Posterior cingulate gyrus (tissue), 11 donors: ENCODE results near the gene SYT1.
A peak's percentile ranks its signal among the peaks of the same experiment; 100 is the strongest.

Source experiments
- DNase-seq, 10 donors: peaks; one replicate each; pipeline versions ENCODE4 v3.0.0 to v3.0.0-alpha.2; 2020 to 2021; ENCODE audit warnings: mixed read lengths in 3 of 10
- intact Hi-C: fragments of 100-400 bp; cut with DNase I; formaldehyde crosslinking; loops from one replicate; pipeline ENCODE4 v1.15.1; 2023

SYT1 gene

GRCh38 chr12:79370021-79370420 lies 505.4 kb downstream of the SYT1 start:
- intact Hi-C loops: no loop called here
- no peak for DNase-seq

- intact Hi-C loops: no loop called here
- DNase-seq: no peak
These were observed 506.7 kb downstream of the SYT1 start for GRCh38 chr12:79371226-79371625.

DNA sequence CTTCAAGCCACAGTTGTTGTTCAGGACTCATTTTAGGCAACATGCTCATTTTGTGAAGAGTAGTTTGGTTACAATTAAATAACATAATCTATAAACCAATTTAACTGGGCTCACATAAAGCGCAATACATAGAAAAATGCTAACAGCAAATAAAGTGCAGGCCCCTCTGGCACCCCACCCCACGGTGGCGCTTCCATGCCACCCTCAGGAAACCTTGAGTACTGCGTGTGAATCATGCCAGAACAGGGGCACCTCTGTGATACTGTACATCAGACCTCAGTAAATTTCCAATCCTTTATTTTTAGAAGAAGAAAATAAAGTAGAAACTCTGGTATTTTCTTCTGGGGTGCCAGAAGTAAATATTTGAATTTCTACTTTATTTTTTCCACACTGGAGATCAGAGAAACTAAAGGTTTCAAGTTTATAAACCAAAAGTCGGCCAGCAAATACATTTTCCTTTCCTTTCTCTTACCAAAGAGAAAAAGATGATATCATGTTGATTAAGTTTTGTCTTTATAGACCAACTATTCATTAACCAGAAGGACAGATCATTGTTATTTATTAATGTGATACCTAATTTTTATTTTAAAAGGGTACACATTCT lies 509.4 kb downstream of the SYT1 start:
- intact Hi-C loops: no loop called here
- DNase-seq: peak in 6 of 10 donors; percentile 29 to 86 (median 57)

DNA sequence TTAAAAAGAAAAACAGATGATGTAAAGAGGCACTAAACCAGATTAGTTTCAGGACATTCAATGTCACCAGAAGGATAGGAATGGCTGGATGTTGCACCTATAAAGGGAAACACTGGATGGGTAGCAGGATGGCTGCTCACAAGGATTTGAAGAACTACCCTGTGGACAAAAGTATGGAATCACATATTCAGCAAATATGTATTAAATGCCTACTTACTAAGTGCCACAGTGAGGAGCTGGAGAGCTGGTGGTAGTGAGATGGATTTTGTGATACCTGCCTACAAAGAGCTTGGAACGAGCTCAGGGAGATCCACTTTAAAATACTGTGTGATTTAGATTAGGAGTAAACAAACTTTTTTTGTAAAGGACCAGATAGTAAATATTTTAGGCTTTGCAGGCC lies 510.0 kb downstream of the SYT1 start:
- no peak for DNase-seq

GRCh38 chr12:79375050-79375449 lies 510.5 kb downstream of the SYT1 start:
- intact Hi-C loops: no loop called here
- no peak for DNase-seq

More for the DNA sequence above, 510.0 kb downstream of the SYT1 start:
- intact Hi-C loops: no loop called here

DNA sequence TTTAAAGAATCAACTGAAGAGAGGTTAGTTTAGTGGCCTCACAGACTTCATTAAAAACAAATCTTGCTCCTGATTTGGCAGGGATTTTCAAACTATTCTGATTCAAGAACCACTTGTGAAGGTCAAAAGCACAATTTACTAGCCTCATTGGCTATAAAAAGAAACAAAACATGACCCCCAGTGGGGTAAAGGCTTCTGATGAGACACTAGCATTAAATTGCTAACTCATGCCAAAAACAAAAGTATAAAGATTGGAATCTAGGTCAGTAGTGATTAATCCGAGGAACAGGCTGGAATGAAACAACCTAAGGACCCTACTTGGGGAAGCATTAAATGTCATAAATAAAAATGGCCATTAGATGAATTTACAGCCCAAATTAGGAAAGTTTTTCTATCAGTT lies 513.9 kb downstream of the SYT1 start:
- no peak for DNase-seq
- intact Hi-C loops: no loop called here

DNA sequence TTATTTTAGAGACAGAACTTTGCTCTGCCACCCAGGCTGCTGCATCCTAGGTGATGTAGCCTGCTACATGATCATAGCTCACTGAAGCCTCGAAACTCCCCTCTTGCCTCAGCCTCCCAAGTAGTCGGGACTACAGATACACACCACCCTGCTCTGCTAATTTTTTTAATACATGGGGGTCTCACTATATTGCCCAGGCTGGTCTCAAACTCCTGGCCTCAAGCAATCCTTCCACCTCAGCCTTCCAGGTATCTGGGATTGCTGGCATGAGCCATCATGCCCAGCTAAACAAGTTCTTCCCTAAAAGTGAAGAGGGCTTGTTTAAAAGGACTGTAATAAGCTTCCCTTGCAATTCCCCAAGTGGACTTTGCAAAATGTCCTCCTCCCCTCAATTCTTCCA lies 515.8 kb downstream of the SYT1 start:
- intact Hi-C loops: no loop called here
- DNase-seq: peak in 1 of 10 donors; percentile 40

GRCh38 chr12:79381248-79382208 lies 517.0 kb downstream of the SYT1 start:
- intact Hi-C loops: no loop called here
- DNase-seq: no peak

DNA sequence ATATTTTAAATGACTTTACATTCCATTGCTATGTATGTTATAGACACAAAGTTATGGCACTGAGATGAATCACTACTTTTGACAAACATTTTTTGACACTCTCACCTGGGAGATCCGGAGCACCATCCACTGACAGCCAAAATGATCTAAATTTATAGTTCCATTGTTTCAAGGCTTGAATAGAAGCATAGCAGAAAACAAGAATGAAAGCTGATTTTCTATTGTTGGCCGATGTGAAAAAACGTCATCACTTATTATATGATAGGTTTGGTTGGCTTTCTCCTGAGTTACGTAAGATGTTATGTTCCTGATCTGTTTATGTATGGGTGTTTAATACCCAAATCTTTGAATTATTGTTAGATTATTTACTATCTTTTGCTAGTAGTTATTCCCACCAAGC lies 520.0 kb downstream of the SYT1 start:
- intact Hi-C loops: no loop called here
- no peak for DNase-seq

DNA sequence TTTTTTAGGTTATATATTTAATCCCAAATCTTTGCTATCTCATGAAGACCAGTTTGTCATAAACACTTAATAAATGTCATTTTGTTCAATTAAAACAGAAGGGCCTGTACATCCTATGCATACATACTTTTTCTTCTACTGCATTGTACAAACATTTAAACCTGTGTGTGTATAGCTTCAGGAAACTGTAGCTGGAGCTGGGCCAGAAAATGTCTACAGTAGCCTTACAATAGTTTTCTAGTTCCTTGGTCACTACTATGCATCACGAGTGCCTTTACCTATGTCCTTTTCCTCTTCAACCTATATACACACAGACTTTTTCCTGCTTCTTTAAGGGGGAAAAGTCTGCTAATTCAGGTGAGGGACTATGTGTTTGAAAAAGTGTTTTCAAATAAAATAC lies 523.4 kb downstream of the SYT1 start:
- no peak for DNase-seq
- intact Hi-C loops: no loop called here

DNA sequence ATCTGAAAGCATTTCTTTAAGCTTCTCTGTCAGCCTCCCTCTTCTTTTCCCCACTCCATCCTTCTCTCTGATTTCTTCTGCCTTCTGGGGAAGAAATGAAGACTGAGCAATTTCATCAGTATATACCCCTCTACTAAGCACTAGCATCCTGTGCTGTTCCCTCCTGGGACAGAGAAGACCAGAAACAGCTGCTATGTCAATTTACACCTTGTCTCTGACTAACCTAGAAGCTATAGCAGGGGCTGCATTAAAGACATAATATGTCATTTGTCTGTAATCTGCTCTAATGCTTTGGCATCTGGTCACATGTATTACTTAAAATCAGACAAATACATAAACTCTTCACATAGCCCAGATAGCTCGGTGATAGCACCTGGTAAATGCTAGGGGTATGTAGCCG lies 529.3 kb downstream of the SYT1 start:
- no peak for DNase-seq
- intact Hi-C loops: no loop called here

- DNase-seq: no peak
- intact Hi-C loops: no loop called here
These were observed 533.0 kb downstream of the SYT1 start for GRCh38 chr12:79397609-79398008.

- intact Hi-C loops: no loop called here
- DNase-seq: no peak
These were observed 535.9 kb downstream of the SYT1 start for GRCh38 chr12:79400481-79400880.

DNA sequence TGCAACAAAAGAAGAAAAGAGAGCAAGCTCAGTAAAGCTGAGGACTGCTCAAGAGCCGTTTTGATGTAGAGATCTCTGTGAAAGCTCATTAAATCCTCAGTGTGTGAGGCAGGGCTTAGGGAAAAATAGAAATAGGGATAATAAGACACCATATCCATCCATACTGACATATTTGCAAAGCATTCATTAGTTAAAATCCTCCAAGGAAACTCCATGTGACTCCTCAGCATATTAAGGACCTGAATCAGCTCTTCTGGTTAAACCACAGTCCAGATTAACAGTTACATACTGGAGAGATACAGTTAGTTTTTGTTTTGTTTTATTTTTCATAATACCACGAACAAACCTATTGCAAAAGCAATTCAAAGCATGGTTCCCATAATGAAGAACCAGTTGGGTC lies 538.0 kb downstream of the SYT1 start:
- DNase-seq: no peak
- intact Hi-C loops: no loop called here

GRCh38 chr12:79406993-79407392 lies 542.4 kb downstream of the SYT1 start:
- DNase-seq: no peak
- intact Hi-C loops: no loop called here

GRCh38 chr12:79407671-79408622 lies 543.4 kb downstream of the SYT1 start:
- peak in 3 of 10 donors; percentile 13 to 19 (median 17) for DNase-seq
- intact Hi-C loops: no loop called here

DNA sequence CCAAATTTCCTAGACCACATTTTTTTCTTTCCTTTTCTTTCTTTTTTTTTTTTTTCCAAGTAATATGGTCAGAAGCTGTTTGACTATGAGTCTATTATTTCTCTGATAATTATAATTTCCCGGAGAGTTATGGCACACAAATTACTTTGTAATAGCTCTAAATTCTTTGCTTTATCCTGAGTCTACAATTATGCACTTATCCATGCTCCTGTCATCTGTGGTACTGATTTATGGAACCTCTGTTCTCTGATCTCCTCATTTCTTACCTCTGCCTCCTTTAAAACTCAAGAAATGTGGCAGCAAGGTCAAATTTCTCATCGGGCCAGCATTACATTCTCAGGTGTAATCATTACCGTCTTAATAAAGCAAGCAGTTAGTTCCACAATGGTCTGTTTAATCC lies 544.1 kb downstream of the SYT1 start:
- DNase-seq: no peak
- intact Hi-C loops: no loop called here

DNA sequence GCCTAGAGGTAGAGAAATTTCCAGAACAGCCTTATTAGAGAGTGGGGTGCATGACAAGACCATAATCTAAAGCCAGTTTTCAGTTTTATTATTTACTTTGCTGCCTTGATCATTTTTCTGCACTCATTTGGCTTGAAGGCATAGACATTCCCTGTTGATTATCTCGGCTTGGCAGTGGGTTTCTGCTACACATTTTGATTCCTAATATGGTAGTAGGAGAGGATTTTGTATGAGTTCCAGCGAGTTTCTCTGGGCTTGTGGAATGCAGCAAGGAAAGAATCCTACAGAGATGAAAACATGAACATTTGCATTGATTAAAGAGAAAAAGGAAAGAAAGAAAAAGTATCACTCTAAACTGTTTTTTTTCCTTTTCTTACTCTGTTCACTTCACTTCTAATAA lies 545.0 kb downstream of the SYT1 start:
- DNase-seq: no peak

GRCh38 chr12:79411791-79412190 lies 547.2 kb downstream of the SYT1 start:
- DNase-seq: no peak
- intact Hi-C loops: no loop called here

More for the DNA sequence above, 545.0 kb downstream of the SYT1 start:
- intact Hi-C loops: no loop called here

DNA sequence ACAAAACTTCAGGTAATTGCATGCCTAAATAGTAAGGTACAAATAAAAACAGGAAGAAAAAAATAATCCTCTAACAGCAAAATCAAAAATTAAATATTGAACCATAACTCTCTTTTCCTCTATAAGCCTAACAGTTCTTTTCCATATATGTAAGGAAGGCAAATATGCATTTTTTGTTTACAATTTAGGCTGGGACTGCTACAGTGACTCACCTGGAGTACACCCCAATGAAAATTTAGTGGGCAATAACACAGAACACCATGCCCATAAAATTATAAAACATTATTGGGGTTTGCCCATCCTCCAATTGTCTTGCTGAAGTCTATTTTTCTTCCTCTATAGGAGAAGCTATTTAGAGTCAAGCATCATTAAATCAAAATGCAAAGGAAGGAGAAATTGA lies 549.2 kb downstream of the SYT1 start:
- intact Hi-C loops: no loop called here
- no peak for DNase-seq

GRCh38 chr12:79414252-79414651 lies 549.7 kb downstream of the SYT1 start:
- DNase-seq: no peak
- intact Hi-C loops: no loop called here
